ENCODE measurements around the gene BEND6. TPM values are rescaled to one million over a fixed set of nuclear protein-coding genes. Genes with fewer than 3 reads are reported as not detected.

Gene BEND6, protein sequence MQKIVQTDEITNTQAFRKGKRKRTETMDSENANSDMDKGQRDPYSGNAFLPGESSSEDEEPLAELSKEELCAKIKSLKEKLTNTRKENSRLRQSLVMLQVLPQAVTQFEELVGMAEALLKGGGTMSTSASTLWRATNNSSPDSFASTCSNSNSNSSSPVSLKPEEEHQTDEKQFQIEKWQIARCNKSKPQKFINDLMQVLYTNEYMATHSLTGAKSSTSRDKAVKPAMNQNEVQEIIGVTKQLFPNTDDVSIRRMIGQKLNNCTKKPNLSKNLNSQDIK
- total RNA-seq = 0.53 TPM in 2 replicates

DNA sequence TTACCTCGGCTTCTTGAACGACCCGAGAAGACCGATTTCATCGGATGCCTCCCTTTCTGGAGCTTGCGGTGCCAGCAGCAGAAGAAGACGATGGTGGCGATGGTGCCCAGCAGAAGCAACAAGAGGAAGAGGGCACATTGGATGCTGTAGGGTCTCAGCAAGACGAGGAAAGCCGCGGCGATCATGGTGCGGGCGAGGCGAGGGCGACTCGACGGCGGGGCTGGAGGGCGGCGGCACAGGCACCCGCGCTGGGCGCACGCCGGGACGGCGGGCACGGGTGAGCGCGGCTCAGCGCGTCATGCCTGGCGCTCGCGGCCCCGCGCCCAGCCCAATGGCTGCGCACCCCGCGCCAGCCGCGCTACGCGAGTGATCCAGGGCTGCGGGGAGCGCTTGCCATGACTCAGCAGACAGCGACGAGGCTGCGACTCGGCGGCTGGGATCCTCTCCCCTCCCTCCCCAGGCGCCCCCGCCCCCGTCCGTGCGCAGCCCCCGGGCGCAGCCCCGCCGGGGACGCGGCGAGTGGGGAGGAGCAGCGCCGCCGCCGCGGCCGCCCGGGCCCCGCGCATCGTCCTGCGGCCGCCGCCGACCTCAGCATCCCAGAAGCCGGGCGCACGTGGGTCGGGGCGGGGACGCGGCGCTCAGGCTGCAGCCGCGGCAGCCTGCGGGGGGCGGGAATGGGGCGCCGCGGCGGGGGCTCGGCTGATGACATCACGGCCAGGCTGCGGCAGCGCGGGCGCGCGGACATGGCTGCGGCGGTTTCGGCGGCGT, at the start of gene BEND6:
TSS of gene BEND6 (plus strand) at position 705 of the 768 bp plus-strand sequence. CDS start 26,704 bp downstream, outside the sequence.
- DNase-seq (ENCODE audit: extremely low read depth, low read depth, low spot score) = no peak

DNA sequence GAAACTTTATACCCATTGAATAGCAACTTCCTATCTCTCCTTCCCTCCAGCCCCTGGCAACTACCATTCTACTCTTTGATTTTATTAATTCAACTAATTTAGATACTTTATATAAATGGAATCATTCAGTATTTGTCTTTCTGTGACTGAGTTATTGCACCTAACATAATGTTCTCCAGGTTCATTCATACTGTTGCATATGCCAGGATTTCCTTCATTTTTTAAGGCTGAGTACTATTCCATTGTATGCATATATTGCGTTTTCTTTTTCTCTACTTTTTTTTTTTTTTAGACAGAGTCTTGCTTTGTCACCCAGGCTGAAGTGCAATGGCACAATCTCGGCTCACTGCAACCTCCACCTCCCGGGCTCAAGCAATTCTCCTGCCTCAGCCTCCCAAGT, 49.5 kb upstream of the BEND6 start:
- DNase-seq (ENCODE audit: extremely low read depth, low read depth, low spot score) = no peak

DNA sequence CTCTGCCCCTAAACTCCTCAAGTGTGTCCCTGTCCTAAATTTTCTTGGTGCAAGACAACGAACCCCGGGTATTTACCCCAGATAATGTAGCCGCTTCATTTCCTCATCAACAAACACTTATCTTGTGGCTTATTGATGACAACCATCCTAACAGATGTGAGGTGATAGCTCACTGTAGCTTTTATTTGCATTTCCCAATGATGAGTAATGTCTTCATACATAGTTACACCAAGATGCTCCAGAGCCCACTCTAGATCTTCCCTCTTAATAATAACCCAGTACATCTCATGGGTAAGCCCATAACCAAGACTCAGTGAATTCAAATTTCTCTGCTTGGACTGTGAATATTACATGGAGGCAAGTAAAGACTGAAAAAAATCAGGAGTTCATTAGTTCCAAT, 48.2 kb upstream of the BEND6 start:
- no peak for DNase-seq (ENCODE audit: extremely low read depth, low read depth, low spot score)

DNA sequence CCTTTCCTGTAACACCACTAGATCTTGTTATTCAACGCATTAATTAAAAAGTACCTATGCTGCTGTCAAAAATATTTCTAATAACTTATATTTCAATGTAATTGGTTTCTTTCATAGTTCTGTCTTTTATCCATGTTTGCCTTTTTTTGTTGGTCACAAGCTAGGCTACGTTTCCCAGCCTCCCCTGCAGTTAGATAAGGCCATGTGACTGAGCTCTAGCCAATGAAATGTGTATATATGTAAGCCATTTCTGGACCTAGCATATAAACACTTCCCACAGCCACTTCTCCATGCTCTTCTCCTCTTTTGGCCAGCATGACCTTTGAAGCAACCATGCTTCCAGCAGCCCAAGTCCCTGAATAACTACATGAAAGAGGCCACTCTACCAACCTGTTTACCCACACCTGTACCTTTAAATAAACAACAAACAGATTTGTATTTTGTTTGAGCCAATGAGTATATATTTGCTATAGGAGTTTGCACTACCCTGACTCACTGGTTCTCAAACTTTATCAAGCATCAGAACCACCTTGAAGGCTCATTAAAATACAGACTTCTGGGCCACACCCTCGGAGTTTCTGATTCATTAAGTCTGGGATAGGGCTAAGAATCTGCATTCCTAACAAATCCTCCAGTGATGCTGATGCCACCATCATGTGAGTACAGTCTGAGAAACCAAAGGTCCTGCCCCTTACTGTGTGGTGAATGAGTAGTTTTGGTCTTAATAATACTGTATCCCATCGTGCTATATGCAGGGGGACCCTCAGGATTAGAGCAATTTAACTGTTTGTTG, 45.6 kb upstream of the BEND6 start:
- no peak for DNase-seq (ENCODE audit: extremely low read depth, low read depth, low spot score)

DNA sequence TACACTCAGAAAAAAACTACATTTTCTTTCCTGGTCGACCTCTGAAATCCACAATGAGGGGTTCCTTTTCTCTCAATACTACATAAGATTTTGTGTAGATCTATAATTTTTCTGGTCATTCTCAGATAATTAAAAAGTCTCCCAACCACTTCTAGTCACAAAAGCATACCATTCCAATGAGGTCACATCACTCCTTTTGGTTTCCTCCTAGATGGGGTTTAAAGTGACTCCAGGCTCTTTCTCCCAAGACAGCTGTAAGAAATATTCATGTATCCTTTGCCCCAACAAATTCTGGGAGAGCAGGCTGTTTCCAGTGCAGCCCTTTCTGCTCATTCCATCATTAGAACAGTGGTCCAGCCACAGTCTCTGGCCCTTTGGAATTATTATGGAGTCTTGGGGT, 43.1 kb upstream of the BEND6 start:
- DNase-seq (ENCODE audit: extremely low read depth, low read depth, low spot score) = no peak

DNA sequence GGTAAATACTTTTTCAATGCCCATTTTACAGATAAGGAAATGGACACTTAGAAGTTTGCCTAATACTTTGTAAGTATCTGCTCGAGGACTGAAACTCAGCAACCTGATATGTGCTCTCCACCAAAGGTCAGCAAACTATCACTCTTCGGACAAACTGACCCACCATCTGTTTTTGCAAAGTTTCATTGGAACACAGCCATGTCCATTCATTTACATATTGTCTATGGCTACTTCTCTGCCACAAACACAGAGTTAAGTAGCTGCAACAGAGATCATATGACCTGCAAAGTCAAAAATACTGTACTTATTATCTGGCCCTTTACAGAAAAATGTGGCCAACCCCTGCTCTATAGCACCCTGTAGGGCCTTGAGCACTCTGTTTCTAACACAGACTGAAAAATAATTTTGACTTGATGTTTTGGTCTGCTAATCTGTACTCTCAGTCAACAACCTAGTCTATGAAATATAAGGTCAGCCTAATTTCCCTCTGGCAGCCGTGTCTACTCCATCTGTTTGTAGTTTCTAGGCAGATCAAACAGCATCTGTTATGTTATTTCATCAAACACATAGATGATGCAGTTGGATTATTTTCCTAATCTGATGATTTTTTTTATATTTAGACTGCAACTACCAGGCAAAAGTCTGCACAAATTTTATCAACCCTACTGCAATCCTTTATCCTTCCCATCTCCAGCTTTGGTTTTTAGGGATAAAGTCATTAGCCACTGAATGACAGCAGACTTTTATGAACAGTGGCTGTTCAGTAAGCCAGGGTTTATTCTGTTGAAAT, 41.4 kb upstream of the BEND6 start:
- no peak for DNase-seq (ENCODE audit: extremely low read depth, low read depth, low spot score)

DNA sequence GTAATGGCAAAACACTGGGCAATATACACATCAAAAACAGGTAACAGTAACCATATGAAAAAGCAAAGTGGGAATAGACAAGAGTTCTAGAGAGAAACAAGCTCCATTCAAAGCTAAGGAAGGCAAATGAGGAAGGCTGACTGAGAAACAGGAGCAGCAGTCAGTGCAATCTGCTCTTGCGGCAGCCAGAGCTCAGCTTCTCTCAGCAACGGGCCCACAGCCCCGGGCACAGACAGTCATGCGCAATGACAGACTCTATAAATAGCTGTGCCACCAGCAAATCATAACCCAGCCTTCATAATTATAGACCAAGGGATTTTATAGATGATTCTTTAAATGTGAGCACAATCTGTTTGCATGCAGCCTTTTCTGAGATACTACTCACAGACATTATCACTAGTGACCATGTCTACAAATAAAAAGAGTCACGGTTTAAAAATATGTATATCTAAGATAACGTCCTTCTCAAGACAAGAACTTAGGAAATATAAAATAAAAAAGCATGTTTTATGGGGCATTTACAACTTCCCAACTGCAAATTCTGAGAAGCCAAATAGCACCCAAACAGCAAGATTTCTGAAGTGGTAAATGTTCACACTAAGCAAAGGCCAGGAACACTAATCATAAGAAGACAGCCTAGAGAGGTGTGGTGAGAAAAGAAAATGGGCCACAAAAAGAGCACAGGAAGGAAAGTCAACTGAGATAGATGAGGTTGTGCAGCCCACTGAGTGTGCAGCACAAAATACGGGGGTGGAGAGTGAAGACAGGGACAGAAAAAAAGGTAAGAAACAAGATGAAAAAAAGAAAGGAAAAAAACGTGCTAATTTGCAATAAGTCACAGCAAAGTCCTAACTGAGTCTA, 39.9 kb upstream of the BEND6 start:
- DNase-seq (ENCODE audit: extremely low read depth, low read depth, low spot score) = no peak

DNA sequence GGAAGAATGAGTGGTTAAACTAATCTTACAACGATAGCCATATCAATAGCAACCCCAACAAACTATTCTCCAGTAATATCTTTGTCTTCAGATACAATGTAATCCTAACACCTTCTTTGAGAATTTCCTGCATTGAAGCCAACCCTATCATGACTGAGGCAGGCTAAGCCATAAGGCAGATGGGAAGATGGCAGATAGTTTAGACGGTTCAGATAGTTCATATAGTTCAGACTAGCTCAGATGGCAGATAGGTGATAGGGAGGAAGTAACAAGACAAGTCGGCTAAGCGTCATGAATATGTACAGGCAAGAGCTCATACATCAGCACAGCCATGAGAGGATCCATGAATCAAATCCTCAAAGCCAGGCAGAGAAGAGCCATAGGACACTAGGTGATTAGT, 39.1 kb upstream of the BEND6 start:
- no peak for DNase-seq (ENCODE audit: extremely low read depth, low read depth, low spot score)

DNA sequence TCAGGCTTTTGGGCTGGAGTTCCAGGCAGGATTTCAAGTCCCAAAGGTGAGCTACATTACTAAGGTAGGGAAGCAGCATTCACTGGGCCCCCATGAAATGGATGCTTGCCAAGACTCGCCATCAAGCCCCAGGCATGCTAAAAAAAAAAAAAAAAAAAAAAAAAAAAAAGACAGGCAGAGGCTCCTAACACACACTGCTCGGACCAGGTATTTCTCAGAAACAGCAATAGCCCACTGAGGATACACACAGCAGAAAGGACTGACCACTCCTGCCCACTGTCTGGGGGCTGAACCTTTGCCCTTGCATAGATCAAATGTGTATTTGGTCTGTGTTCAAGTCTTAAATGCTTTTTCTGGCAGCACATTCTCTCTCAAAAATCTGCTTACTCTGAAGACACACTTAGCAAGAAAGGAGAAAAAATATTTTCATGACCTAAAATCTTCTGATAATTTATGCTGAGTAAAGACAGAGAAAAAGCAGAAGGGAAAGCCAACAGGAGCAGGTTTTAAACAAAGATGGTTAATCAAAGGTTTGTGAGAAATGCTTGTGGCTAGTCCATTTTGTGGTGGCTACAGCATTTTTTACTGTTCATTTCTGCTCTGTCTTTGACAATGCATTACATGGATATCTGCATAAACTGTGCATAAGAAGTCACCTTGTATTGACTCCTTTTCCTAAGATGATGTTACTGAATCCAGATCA, 37.9 kb upstream of the BEND6 start:
- DNase-seq (ENCODE audit: extremely low read depth, low read depth, low spot score) = no peak

DNA sequence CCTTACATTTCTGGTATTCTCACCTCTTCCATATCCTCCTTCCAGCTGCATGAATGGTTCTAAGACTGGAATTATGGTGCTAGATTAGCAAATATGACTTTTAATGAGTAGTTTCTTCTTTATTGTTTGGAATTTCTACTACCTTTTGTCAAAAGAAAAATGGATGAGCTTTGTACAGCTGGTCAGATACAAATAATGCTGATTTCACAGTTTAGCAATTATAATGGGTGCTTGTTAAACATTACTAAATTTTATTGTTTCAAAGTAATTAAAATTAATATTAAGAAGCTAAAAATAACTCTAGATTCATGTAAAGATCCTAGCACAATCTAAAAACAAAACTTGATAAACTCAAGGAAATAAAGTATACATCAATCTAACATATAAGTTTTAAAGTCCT, 32.3 kb upstream of the BEND6 start:
- no peak for DNase-seq (ENCODE audit: extremely low read depth, low read depth, low spot score)

DNA sequence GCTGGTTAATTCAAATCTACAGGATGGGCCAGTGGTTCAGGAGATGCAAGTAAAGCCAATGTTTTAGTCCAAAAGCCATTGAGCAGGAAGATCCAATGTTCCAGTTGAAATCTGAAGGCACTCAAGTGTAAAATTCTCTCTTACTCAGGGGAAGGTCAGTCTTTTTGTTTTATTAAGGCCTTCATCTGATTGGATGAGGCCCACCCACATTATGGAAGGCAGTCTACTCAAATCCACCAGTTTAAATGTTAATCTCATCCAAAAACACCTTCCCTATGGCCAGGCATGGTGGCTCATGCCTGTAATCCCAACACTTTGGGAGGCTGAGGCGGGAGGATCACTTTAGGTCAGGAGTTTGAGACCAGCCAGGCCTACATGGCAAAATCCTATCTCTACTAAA, 31.3 kb upstream of the BEND6 start:
- DNase-seq (ENCODE audit: extremely low read depth, low read depth, low spot score) = no peak

DNA sequence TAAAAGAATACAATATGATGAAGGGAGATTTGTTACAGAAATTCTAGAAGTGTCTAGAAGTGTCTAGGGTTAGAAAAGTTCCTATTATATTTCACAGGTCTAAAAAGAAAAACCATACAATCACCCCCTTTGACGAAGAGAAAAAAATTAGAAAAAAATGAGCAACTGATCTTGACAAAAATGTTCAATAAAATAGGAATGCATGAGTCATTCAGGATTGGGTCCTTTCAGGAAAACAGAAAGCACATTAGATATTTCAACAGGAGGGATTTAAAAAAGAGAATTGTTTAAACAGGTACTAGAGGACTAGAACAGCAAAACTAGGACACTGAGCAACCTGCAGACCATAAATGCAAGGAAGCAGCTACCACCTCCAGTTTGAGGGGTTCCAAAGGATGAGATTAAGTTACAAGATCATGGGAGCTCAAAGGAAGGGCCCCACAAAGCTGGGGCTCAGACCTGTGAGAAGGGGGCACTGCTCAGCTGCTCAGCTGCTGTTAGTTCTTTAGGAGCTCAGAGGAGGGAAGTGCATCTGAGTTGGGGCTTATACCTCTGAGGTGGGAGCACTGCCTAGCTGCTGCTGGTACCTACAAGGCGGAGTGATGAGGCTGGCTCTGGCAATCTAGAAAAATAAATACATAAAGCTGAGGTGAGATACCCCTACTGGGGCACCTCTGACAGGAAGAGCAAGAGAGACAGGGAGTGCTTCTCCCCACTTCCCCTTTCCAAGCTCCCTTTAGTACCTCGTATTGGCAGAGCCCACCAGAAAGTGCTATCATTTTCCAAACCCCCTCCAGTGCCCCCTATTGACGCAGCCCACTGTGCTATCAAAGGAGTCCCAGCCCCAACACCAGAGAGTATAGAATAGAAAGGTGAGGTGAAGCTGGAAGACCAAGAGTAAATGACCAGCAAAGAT, 27.1 kb upstream of the BEND6 start:
- no peak for DNase-seq (ENCODE audit: extremely low read depth, low read depth, low spot score)

DNA sequence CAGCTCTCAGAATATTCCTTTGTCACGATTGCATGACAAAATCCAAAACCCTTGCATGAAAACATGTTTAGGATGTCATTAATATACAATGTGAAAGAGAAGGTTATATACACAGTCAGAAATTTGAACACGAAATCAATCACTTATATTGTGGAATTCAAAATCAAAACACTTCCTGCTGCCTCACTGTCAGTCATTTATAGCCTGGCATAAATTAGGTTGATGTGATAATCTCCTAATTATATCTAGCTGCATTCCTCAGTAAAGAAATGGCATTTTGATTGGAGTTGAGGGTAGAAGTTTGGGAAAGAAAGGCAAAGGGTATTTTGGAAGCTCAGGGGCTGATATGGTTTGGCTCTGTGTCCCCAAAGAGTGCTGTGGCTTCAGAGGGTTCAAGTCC, 24.1 kb upstream of the BEND6 start:
- no peak for DNase-seq (ENCODE audit: extremely low read depth, low read depth, low spot score)

DNA sequence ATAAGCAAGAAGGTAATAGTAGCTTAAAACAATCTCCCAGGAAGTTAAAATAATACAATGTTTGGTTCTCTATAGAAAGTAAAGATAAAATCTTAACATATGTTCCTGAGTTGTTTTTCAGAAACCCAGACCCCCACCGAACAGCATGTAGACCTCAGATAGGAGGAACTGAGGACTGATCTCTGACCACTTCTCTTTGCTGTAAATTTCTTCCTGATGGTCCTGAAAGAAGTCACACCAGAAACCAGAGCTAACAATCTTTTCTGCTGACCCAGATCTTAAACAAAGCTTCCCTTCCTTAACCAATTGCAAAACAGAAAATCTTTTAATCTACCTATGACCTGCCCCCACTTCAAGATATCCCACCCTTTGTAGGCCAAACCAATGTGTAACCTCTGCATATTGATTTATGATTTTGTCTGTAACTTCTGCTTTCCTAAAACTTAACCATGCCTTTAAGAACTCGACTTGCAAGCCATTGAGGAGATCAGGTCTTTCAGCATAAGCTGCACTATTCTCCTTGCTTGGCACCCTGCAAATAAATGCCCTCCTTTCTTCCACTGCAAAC, 21.9 kb upstream of the BEND6 start:
- no peak for DNase-seq (ENCODE audit: extremely low read depth, low read depth, low spot score)

DNA sequence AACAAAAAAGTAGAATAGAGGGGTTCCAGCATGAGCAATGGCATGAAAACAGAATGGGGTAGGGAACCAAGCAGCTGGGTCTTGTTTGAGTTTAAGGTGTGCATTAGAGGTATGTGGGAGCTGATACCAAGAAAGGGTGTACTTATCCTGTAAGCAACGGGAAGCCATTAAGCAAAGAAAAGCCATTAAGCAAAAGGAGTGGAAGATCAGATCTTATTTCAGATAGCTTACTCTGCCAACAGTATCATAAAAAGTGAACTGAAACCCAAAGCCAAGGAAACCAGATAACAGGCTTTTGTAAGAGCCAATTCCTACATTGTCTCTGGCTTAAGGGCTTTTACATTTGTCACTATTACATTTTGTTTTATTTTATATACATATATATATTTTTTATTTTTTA, 21.3 kb upstream of the BEND6 start:
- no peak for DNase-seq (ENCODE audit: extremely low read depth, low read depth, low spot score)

DNA sequence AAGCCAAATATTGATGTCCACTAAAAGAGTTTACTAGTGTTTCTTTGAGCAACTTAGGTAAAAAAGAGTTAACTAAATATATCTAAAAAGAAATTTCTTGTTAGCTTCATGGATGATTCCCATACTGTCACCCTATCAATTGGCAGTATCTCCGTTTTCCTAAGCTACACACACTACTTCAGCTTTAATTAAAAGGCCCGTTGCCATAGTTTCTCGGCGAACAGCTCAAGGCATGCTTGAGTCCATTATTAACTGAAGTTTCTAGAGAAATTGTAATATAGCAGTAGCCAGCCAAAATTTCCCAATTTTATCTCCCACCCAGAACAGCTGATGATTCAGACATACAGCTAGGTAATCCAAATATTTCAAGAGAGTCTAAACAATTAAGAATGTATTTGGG, 20.0 kb upstream of the BEND6 start:
- DNase-seq (ENCODE audit: extremely low read depth, low read depth, low spot score) = no peak

DNA sequence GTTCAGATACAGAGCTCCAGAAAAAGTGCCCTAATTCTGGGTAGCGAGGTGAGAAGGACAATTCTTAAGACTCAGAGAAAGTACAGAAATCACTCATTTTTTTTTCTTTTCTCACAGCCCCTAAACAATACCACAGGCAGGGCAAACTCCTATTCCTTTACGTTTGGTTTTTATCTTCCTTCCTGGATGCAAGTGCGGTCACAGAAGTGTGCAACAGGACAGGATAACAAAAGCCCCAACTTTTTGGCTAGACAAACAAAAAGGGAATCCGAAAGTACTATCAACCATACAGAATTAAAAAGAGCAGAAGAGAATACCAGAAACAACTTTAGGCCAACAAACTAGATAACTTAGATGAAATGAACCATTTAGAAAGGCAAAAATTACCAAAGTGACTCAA, 18.4 kb upstream of the BEND6 start:
- no peak for DNase-seq (ENCODE audit: extremely low read depth, low read depth, low spot score)

DNA sequence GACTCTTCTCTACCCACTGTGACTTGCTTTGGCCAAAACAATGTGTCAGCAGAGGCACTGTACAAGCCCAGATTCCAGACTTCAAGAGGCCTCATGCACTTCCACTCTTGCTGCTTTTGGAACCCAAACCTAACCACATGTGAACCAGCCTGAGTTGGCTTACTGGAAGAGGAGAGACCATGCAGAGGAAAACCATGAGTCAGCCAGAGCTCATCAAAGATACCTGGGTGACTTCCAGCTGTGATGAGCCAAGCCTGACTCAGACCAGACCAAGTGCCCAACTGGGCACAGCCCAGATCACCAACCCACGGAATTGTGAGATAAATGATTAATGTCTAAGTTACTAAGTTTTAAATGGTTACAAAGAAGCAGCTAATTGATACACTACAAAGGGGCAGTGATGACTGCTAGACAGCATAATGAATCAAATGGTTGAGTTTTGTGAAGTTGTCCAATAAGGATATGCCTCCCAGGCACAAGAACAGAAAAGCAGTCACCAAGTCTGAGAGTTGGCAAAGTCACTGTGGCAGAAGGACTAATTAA, 16.2 kb upstream of the BEND6 start:
- no peak for DNase-seq (ENCODE audit: extremely low read depth, low read depth, low spot score)
